Parathyroid adenoma (tissue), 2 donors: Measurements from ENCODE around the gene P4HA2.

Source experiments
- H2AFZ ChIP-seq: fragments of 300-600 bp; sonication (generic); one replicate; pipeline ENCODE4 v1.7.0; 2017; ENCODE audit warnings: antibody characterized with exemption, mild to moderate bottlenecking
- H3K27ac ChIP-seq: fragments of 300-600 bp; sonication (generic); one replicate; pipeline ENCODE4 v1.7.0; 2017
- H3K27me3 ChIP-seq: fragments of 300-600 bp; sonication (generic); one replicate; pipeline ENCODE4 v1.7.0; 2017; ENCODE audit warnings: low read length; ENCODE audit not compliant: control insufficient read depth, insufficient read depth
- H3K36me3 ChIP-seq: fragments of 300-600 bp; sonication (generic); one replicate; pipeline ENCODE4 v1.7.0; 2017; ENCODE audit warnings: low read length; ENCODE audit not compliant: control insufficient read depth, insufficient read depth
- H3K4me1 ChIP-seq: fragments of 300-600 bp; sonication (generic); one replicate; pipeline ENCODE4 v1.7.0; 2017; ENCODE audit warnings: control low read depth
- H3K4me2 ChIP-seq: fragments of 300-600 bp; sonication (generic); one replicate; pipeline ENCODE4 v1.7.0; 2017; ENCODE audit warnings: low read length
- H3K4me3 ChIP-seq: fragments of 300-600 bp; sonication (generic); one replicate; pipeline ENCODE4 v1.7.0; 2017; ENCODE audit warnings: low read depth, low read length
- H3K79me2 ChIP-seq: fragments of 300-600 bp; sonication (generic); one replicate; pipeline ENCODE4 v1.7.0; 2017; ENCODE audit warnings: control low read depth
- H3K9ac ChIP-seq: fragments of 300-600 bp; sonication (generic); one replicate; pipeline ENCODE4 v1.7.0; 2017; ENCODE audit warnings: mild to moderate bottlenecking
- H3K9me3 ChIP-seq: fragments of 300-600 bp; sonication (generic); one replicate; pipeline ENCODE4 v1.7.0; 2017; ENCODE audit warnings: low read length; ENCODE audit not compliant: control insufficient read depth
- CTCF ChIP-seq: fragments of 300-600 bp; sonication (generic); IDR thresholded peaks from one replicate; pipeline ENCODE4 v1.7.0; 2017; ENCODE audit warnings: antibody characterized with exemption, mild to moderate bottlenecking
- donor health status: primary hyperparathyroidism.

P4HA2 gene

DNA sequence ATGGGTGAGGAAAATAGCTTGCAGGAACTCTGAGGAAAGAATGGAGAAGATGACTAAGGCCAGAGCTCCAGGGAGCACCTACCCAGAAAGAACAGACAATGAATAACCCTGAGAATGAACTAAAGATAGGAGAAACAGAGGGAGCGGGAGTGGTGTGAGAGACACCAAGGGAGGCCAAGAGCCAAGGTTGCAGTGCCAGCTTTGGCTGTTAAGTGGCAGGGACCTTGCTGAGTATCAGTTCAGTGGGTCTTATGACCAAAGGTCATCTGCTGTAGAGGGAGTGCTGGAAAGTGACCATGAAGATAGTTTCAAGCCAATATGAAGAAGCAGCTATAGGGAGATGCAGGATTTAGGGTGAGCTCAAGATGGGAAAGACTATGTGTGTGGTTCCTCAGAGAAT lies 16.7 kb downstream of the P4HA2 start:
- Histone ChIP-seq H3K4me2 (no peak overlapping the region), H3K36me3 (no peaks in the 10 kb centered on the region), H3K79me2 (no peaks in the 10 kb centered on the region), H3K27me3 (no peaks in the 10 kb centered on the region), H3K9me3 (no peaks in the 10 kb centered on the region), H3K27ac (no peak overlapping the region), H3K9ac (no peak overlapping the region), H3K4me3 (no peak overlapping the region), H3K4me1 (peaks cover 3% of the 10 kb centered on the region), H2AFZ (no peak overlapping the region)
- no peak for TF ChIP-seq CTCF

GRCh38 chr5:132209901-132210545 lies 17.6 kb downstream of the P4HA2 start:
- H3K4me3 ChIP-seq: no peak overlapping the region
- H3K4me1 ChIP-seq: peaks cover under 1% of the 10 kb centered on the region
- no peak overlapping the region for H3K4me2 ChIP-seq
- no peak overlapping the region for H3K27ac ChIP-seq
- no peak for TF ChIP-seq CTCF
- H3K9ac ChIP-seq: no peak overlapping the region
- H3K79me2 ChIP-seq: no peaks in the 10 kb centered on the region
- no peaks in the 10 kb centered on the region for H3K27me3 ChIP-seq
- H2AFZ ChIP-seq: no peak overlapping the region
- H3K36me3 ChIP-seq: no peaks in the 10 kb centered on the region
- no peaks in the 10 kb centered on the region for H3K9me3 ChIP-seq

DNA sequence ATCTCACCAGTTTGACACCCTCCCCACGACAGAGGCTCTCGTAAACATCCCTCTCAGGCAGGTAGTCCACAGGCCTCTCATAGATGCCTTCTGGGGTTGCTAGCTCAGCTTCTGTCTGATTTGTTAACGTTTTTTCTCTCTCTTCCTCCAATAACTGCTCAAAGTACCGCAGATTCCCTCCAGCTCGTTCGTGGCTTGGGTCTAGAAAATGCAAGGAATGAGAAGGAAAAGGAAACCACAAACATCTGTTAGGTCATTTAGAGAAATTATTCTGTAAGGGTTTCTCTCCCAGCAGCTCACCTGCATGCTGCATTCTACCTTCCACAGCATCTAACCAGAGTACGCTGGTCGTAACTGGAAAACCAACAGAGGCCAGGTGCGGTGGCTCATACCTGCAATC lies 18.5 kb downstream of the P4HA2 start:
- H3K9me3 ChIP-seq: no peaks in the 10 kb centered on the region
- no peaks in the 10 kb centered on the region for H3K27me3 ChIP-seq
- H2AFZ ChIP-seq: no peak overlapping the region
- no peaks in the 10 kb centered on the region for H3K36me3 ChIP-seq
- no peaks in the 10 kb centered on the region for H3K4me1 ChIP-seq
- H3K79me2 ChIP-seq: no peaks in the 10 kb centered on the region
- H3K4me3 ChIP-seq: no peak overlapping the region
- H3K4me2 ChIP-seq: no peak overlapping the region
- TF ChIP-seq CTCF: no peak
- no peak overlapping the region for H3K9ac ChIP-seq
- H3K27ac ChIP-seq: no peak overlapping the region

DNA sequence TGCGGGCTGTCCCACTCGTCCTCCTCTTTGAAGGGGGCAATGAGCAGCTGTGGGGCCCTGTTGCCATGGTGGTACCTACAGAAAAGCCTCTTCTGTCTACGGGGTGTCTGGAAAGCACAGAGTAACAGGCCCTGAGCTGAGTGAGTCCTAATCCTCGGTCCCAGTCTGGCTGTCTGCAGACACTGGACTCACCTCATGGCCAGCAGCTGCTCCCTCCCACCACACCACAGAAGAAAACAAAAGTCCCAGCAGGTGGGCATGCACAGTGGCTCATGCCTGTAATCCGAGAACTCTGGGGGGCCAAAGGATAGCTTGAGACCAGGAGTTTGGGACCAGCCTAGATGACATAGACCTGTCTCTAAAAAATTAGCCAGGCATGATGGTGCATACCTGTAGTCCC lies 19.9 kb downstream of the P4HA2 start:
- no peak for TF ChIP-seq CTCF

GRCh38 chr5:132206782-132207181 lies 20.9 kb downstream of the P4HA2 start:
- Histone ChIP-seq H3K4me1 (no peaks in the 10 kb centered on the region), H3K4me3 (no peak overlapping the region), H3K79me2 (no peaks in the 10 kb centered on the region), H3K9ac (no peak overlapping the region), H3K27ac (no peak overlapping the region), H3K4me2 (no peak overlapping the region), H2AFZ (no peak overlapping the region), H3K36me3 (no peaks in the 10 kb centered on the region), H3K27me3 (no peaks in the 10 kb centered on the region), H3K9me3 (no peaks in the 10 kb centered on the region)
- no peak for TF ChIP-seq CTCF

More for the DNA sequence above, 19.9 kb downstream of the P4HA2 start:
- Histone ChIP-seq H3K27me3 (no peaks in the 10 kb centered on the region), H2AFZ (no peak overlapping the region), H3K4me1 (no peaks in the 10 kb centered on the region), H3K9me3 (no peaks in the 10 kb centered on the region), H3K4me3 (no peak overlapping the region), H3K36me3 (no peaks in the 10 kb centered on the region), H3K27ac (no peak overlapping the region), H3K79me2 (no peaks in the 10 kb centered on the region), H3K9ac (no peak overlapping the region), H3K4me2 (no peak overlapping the region)
